GF-D8 (cell line): ENCODE results near the gene TAS2R38.
"Not testable (repeated sequence)": the region's sequence is repeated elsewhere in the genome, so short reads cannot be mapped to it uniquely, and the experiment has no call there.

Experiments used
- DNase-seq: peaks from one replicate; lab custom pipeline; 2025; lab: John Stamatoyannopoulos, UW

Gene TAS2R38

DNA sequence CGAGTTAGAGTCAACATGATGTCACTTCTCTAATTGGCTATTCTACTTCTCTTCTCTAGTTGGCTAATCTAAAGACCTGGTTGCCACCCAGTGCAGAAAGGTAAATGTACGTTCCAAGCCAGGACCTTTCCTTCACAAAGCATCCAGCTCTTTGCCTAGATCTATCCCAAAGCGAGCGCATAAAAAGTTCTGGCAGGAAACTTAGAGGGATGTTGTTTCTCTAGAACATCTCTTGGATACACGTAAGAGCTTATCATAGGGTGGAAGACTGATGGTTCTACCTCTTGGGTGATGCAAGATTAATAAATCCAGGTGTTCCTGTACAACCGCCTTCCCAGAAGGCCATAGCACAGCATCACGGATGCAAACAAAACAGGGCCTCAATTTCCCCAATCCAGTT lies at the start of gene TAS2R38:
TAS2R38 (minus strand) TSS at position 101 of the 400 bp plus-strand sequence; CDS start at position 17, 84 bp downstream.
- DNase-seq: no peak

DNA sequence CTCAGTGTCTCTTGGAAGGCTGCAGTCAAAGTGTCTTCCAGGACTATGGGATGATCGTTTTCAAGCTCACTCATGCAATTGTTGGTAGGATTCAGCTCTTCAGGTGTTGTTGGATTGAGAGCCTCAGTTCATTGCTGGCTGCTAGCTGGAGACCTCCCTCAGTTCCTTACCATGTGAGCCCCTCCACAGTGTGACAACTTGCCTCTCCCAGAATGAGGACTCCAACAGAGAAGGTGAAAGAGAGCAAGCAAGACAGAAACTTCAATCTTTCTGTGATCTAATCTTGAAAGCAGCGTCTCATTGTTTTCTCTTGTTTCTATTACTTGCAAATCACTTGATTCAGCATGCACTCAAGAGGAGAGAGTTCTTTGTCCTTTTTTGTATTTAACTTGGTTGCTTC lies 44.6 kb upstream of the TAS2R38 start:
- DNase-seq: no peak

DNA sequence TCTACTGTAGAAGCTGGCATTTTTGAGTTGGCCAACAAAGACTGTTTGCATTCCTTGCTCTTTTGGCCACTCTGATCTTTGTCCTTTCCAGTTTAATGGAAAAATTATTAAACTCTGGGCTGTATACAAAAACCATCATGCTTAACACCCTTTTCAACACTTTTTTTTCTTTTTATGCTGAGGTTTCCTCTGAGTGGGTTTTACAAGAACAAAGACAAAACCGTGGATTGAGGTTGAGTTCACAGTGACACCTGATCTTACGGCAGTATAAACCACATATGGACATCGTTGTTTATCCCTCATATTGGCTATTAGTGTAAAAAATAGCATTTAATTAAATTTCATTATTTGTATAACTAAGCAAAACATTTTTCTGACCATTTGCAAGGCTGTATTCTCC lies 43.9 kb upstream of the TAS2R38 start:
- DNase-seq: no peak

DNA sequence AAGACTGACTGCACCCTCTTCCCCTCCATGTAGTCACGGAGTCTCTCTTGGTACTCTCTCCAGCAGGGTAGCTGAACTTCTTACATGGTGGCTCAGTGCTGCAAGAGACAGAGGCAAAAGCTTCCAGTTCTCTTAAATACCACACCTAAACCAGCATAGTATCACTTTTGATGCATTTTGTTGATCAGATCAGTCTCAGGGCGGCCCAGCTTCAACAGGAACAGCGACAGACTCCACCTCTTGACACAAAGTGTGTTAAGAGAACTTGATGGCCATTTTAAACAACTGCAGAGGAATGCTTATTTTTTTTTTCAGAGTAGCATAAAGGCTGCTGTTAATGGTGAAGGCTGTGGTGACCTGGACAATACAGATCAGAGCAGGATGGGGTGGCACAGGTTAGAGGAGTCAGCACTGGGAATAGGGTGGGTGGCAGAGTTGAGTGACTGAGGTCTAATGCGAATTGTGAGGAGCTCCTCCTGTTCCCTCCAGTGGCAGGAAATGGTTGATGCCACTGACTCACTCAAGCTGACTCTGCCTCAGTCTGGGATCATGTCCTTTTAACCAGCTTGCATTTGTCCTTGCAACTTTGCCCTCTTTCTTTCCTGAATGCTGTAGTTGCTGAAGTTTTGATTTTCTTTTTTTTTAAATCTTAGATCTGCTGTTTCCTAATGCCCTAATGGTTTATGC lies 39.4 kb upstream of the TAS2R38 start:
- DNase-seq: no peak

DNA sequence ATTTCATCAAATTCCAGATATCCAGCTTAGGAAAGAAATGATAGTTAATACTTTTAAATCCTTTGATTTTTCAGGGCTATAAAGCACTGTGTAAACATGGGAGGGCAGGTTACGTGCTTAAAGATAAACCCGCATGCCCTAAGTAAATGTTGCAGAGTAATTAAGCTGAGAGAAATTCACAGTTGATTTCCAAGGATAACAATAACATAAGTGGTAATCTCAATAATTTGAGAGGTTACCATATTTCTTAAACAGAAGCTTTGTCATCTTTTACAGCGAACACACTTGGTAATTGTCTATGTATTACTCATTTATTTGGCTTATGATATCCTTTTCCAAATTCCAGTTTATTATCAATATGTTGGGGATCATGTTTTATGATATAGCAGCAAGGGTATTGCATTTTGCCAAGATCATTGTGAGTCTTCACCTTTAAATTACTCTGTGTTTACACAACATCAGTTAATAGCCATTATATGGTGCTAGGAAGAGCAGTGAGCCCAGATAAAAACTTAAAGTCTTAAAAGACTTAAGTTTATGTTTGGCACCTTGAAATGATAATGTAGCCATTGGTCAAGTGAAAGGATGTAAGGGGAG lies 37.5 kb upstream of the TAS2R38 start:
- DNase-seq: no peak

DNA sequence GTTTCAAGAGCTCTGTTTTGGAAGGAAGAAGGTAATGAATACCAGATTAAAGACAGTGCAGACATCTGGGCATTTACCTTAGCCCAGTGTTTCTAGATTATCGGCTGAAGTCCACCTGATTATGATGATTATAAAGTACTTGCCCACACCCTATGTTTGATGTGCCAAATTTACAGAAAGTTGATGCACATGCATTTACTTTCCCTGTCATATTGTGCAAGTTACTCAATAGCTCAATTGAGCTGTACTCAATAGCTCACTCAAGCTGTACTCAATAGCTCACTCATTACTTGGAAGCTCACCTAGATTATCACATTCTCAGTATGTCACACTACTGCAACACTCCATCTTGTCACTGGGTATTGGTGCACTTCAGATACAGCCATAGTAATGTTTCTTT lies 35.6 kb upstream of the TAS2R38 start:
- no peak for DNase-seq

DNA sequence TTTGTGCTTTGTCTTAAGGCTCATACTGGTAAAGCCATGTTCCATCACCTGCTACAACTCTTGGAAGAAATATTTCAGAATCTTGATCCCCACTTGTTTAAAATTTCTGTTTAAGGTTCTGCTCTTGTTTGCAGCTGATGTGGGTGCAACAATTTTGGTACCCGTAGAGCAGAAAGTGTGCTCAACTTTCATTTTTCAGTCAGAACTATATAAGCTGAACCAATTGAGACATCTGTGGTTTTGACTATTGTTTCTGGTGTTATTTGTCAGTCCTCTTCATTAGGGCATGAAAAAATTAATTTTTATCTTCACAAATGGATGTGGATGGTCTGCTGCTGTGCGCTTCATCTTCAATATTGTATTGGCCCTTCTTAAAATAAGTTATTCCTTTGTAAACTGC lies 33.0 kb upstream of the TAS2R38 start:
- DNase-seq: no peak

DNA sequence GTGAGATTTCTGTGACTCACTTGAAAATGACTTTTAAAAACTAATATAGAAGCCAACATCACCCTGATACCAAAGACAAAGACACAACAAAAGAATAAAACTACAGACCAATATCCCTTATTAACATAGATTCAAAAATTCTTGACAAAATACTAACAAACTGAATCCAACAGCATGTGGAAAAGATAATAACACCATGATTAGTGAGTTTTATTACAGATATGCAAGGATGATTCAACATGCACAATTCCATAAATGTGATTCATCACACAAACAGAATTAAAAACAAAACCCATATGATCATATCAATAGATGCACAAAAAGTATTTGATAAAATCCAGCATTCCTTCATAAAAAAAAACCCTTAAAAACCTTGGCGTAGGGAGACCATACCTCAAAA lies 28.6 kb upstream of the TAS2R38 start:
- DNase-seq: no peak

DNA sequence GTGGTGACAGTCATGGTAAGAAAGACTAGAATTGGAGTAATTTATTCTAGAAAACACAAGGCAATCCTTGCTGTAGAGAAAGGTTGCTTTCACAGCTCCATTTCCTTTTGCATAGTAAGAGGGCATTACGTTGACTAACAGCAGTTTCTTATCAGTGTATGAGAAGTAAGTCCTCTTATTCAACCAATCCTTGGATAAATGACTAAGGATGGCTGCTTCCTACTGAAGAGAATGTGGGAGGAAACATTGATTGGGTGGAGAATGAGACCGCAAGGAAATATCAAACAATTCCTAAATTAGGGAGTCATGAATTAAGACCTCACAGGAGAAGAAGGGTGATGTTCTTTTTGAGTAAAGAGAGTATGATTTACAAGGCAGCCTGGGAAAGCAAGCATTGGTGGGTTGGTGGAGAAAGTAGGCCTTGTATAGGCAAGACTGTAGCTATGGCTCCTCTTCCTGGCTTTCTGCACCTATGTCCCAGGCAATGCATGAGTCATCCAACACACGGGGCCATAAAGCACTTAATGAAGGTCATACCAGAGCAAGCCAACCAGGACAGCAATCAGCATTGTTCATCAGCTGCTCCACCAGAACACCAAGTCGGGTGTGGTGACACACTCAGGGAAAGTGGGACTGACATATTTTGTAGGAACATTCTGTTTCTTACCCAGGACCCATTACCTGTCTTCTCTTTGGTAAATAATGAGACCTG lies 27.7 kb upstream of the TAS2R38 start:
- no peak for DNase-seq

DNA sequence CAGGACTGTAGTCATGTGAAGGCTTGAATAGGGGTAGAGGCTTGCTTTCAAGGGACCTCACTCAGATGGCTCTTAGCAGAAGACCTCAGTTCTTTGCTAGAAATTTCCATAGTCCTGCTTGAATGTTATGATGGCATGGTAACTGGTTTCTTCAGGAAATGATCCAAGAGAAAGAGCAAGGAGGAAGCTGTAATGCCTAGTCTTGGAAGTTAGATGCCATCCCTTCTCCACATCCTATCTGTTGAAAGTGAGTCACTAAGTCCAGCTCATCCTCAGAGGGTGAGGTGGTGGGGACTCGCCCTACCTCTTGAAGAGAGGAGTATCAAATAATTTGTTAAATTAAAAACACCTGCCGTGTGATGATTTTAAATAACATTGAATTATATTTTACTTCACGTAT lies 26.7 kb upstream of the TAS2R38 start:
- DNase-seq: no peak

DNA sequence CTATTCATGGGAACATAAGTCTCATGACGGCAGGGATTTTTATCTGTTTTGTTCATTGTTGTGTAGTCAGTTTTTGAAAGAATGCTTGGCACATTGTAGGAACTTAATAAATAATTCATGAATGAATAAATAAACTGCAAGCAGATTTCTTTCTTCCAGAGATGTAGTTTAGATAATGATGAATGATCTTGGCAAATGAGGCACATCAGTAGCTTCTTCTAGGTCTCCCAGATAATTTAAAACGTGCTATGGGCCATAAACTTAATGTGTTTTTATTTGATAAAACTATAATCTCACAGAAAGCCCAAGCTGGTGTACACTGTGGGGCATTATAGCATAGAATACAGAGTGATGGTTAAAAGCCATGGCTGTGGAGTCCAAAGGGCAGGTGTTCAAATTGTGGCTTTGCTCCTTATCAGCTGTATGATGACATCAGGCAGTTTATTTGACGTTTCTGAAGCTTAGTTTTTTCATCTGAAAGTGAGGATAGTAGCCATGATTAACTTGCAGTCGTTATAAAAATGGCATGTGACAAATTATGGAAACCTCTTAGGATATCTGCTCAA lies 25.6 kb upstream of the TAS2R38 start:
- DNase-seq: no peak

DNA sequence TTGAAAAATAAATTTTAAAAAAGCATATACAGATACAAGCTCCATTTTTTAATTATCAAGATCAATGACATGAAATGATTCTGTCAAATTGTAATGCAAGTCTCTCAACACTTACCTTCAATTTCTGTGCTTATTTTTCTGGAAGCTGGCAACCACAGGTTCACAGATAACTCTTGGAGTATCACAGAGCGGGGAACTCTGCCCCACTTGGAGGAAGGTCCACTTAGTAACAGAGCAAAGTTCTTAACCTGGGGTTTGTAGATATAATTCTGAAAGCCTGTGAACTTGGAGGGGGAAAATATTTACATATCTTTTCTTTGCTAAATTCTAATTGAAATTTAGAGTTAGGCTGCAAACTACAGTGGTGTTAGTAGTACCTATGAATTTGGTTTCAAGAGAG lies 19.8 kb upstream of the TAS2R38 start:
- no peak for DNase-seq

DNA sequence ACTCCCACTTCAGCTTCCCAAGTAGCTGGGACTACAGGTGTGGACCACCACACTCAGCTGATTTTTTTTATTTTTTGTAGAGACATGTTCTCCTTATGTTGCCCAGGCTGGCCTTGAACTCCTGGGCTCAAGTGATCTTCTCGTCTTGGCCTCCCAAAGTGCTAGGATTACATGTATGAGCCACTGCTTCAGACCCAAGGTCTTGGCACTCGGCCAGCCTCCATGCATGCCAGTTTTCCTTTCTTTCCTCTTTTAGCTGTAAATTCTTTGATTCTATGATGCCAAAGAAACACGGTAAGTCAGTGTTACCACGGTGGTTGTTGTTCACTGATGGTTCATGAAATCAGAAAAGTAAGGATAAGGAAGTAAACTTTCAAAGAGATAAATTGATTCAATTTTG lies 19.1 kb upstream of the TAS2R38 start:
- DNase-seq: no peak

DNA sequence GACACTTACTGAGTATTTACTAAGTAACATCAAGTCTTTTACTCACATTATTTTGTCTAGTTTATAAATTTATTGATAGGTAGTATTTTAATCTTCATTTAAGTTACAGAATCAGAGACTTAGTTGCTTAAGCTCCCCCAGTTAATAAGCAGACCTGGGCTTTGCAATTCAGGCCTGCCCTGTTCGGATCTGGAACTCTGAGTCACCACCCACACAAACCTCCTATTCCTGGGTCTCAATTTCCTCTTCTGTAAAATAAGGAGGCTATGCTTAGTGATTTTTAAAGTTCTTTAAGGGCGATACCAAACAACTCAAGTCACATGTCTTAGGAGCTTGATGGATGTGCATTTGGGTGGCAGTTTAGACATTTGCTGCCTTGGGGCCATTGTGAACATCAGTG lies 18.6 kb upstream of the TAS2R38 start:
- DNase-seq: no peak

DNA sequence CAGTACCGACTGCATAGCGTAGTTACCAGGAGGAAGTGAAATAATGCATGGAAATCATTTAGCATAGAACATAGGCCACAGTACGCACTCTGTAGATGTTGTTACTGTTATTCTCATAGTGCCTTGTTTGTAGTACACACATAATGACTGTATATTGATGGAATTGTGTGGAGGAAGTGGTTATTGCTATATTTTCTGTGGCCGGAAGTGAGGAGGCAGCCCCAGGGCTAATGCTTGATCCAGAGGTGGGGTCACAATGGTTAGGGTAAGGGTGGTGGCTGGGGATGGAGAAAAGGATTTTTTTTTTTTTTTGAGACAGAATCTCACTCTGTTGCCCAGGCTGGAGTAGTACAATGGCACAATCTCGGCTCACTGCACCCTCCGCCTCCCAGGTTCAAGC lies 17.6 kb upstream of the TAS2R38 start:
- DNase-seq: peak; percentile 40

DNA sequence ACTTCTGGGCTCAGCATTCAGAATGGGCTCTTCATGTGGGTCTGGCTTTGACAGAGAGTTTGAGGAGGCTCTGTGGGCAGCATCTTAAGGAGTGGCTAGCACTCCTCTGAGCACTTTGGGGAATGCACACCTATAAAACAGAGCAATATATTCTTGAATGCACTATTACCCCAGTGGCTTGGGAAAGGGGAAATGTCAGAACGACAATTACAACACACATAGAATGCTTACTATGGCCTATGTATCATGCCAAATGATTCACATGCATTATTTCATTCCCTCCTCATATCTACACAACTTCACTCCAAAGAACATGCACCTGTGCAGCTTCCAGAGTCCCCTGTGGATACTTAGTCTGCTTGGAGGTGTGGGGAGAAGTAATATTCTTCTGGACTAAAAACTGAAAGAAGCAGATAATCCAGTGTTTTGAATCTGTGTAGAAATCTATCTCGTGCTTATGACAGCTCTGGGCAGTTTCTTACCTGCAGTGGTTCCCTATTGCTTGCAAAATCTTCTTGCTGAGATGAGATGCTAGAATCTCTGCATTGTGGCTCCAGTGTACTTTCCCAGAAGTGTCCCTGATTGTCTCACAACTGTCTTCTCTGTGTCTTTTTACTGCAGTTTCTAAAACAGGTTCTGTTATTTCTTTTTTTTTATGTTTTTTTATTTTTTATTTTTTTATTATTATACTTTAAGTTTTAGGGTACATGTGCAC lies 16.6 kb upstream of the TAS2R38 start:
- DNase-seq: peak; percentile 23

DNA sequence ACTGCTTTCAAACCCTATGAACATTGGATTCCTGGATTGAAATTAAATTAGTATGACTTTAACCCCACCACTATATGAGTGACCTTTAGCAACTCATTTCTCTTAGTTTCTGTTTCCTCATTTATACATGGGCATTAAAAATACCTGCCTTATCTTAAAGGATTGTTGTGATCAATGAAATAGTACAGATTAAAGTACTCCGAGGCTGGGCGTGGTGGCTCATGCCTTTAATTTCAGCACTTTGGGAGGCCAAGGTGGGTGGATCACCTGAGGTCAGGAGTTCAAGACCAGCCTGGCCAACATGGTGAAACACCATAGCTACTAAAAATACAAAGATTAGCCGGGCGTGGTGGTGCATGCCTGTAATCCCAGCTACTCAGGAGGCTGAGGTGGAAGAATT lies 14.2 kb upstream of the TAS2R38 start:
- DNase-seq: not testable (repeated sequence)

DNA sequence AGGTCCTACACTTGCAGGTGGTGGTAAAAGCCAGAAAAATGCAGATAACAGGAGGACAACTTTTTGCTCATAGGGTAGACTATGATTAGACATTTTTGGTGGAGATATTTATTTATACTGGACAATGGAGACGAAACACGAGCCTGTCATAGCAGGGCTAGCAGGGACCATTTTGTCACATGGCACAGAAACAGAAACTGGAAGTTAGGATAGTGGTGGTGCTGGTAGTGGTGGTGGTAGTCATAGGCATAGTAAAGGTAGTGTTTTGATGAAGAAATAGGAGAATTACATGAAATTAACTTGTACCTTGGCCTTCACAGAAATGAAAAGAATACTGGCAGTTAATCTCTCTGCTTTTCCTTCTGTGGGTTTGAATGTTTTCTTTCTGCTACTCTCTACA lies 13.3 kb upstream of the TAS2R38 start:
- DNase-seq: no peak

DNA sequence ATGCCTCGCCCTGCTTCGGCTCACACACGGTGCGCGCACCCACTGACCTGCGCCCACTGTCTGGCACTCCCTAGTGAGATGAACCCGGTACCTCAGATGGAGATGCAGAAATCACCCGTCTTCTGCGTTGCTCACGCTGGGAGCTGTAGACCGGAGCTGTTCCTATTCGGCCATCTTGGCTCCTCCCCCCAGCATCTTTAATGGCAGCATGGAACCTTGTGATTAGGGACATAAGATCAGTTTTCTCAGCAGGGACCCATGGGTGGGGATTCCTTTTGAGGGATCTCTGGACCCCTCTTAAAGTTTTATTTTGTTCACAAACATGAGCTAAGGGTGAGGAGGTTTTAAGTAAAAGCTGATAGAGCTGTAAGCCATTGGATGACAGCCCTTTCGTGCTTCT lies 12.4 kb upstream of the TAS2R38 start:
- DNase-seq: not testable (repeated sequence)

DNA sequence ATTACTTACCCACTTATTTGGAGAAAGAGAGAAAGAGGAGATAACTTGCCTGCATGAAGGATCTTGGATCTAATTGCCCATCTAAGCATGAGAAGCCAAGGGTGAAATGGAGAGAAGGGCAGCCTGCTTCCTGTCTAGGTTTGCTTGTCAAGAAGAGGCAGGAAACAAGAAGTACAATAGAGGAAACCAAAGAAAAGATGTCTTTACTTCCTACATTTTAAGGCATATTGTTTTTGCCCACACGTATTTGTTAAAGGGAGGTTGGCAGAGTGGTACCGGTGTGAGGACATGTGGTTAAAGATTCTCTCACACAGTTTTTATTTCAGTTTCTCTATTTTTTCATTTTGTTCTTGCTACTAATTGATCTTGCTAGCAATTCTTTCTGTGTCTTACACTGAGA lies 6.0 kb upstream of the TAS2R38 start:
- peak; percentile 64 for DNase-seq

DNA sequence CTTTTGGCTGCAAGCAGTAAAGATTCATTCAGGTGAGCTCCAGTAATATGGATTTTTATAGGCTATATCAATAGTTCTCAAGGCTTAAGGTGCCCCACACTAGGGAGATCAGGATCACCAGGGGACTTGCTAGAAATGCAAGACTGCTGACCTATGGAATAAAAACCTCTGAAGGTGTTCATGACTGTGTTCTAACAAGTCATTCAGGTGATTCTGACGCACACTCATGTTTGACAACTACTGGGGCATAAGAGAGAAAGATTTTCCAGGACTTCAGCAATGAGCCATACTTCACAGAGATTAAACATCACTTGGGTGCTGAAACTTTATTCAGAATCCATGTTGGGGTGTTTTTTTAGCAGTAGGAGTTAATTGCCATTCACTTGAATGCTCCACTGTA lies 4.8 kb upstream of the TAS2R38 start:
- no peak for DNase-seq

DNA sequence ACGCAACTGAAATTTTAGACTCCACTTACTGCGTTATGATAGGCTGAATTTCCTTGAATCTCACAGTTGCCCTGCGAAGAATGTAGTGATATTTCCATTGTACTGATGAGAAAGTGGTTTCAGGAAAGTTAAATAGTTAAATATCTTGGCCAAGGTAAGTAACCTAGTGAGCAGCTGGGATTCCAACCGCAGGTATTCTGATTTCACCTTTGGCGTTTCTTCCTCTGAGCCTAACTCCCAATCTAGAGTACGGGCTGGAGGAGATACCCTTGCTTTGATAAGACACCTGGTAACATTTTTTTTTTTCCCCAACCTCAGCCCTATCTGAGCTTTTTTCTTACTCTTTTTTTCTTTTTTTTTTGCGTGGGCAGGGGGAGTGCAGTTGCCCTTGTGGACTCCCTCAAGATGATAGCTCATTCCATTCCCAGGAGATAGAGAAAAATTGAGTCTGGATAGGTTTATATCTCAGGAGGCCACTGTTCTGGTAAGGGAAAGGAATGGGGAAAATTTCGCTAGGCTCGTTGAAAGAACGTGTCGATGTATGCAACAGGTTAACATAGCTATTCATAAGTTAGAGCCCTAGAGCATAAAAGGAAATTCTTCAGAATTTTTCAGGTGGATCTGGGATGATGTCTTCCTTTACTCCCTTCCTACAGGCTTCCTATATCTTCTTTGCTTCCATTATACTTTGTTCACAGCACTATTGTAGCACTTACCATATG lies 3.1 kb upstream of the TAS2R38 start:
- DNase-seq: no peak
